ENCODE results near the gene RFX3.

The RFX3 gene

GRCh38 chr9:3474821-3475220 is 51.0 kb downstream of the RFX3 start:
- DNase-seq, result no peak

GRCh38 chr9:3473405-3473804 is 52.4 kb downstream of the RFX3 start:
- no peak for DNase-seq

GRCh38 chr9:3471883-3472282 is 53.9 kb downstream of the RFX3 start:
- DNase-seq, result no peak

GRCh38 chr9:3468421-3469205 is 57.2 kb downstream of the RFX3 start:
- DNase-seq, result no peak

GRCh38 chr9:3467593-3468219 is 58.1 kb downstream of the RFX3 start:
- peak; percentile 8 to 53 for DNase-seq

- no peak for DNase-seq
Measured at GRCh38 chr9:3464033-3464638, 61.7 kb downstream of the RFX3 start.

- peak; percentile 69 to 76 for DNase-seq
Measured at GRCh38 chr9:3458806-3459475, 66.9 kb downstream of the RFX3 start.

GRCh38 chr9:3457175-3457574 is 68.6 kb downstream of the RFX3 start:
- no peak for DNase-seq

GRCh38 chr9:3455717-3456116 is 70.1 kb downstream of the RFX3 start:
- DNase-seq, result no peak

GRCh38 chr9:3455094-3455493 is 70.7 kb downstream of the RFX3 start:
- no peak for DNase-seq

- DNase-seq, result no peak
Measured at GRCh38 chr9:3451956-3452355, 73.8 kb downstream of the RFX3 start.

- no peak for DNase-seq
Measured at GRCh38 chr9:3447788-3448187, 78.0 kb downstream of the RFX3 start.

- DNase-seq, result no peak
Measured at GRCh38 chr9:3447143-3447542, 78.7 kb downstream of the RFX3 start.

GRCh38 chr9:3446313-3446712 is 79.5 kb downstream of the RFX3 start:
- DNase-seq, result no peak

- DNase-seq, result no peak
Measured at GRCh38 chr9:3444016-3444415, 81.8 kb downstream of the RFX3 start.

- DNase-seq, result no peak
Measured at GRCh38 chr9:3441197-3441816, 84.5 kb downstream of the RFX3 start.

GRCh38 chr9:3436629-3437420 is 89.0 kb downstream of the RFX3 start:
- DNase-seq, result no peak

- DNase-seq, result no peak
Measured at GRCh38 chr9:3435732-3436131, 90.1 kb downstream of the RFX3 start.

- no peak for DNase-seq
Measured at GRCh38 chr9:3434594-3434993, 91.2 kb downstream of the RFX3 start.

GRCh38 chr9:3433754-3434153 is 92.0 kb downstream of the RFX3 start:
- no peak for DNase-seq

- no peak for DNase-seq
Measured at GRCh38 chr9:3433066-3433465, 92.7 kb downstream of the RFX3 start.

- no peak for DNase-seq
Measured at GRCh38 chr9:3431890-3432289, 93.9 kb downstream of the RFX3 start.
